A549 (cell line): ENCODE measurements around the gene HSPB1. TPM values are rescaled to one million over a fixed set of nuclear protein-coding genes. Genes with fewer than 3 reads are reported as not detected.

ENCODE experiments used
- ATAC-seq, 2 experiments: fragments of 200-7000 bp in 1 of 2; fragments of >200 bp in 1 of 2; cut with Nextera tagmentation in 1 of 2; cut with Tn5 transposase in 1 of 2; 3 replicates each; pipeline versions ENCODE4 v1.8.0 to v1.9.1; 2018 to 2020; ENCODE audit warnings: mild to moderate bottlenecking in 1 of 2, moderate library complexity in 1 of 2
- CTCF ChIA-PET: fragments of 300-600 bp; sonication (Branson Sonifier 250); formaldehyde crosslinking; extraction: SDS; loops from one replicate; lab custom pipeline; 2021; ENCODE audit warnings: antibody characterized with exemption, inconsistent platforms; lab: Yijun Ruan, JAX
- POLR2A ChIA-PET: fragments of 350-600 bp; formaldehyde crosslinking; extraction: SDS; loops from one replicate; lab custom pipeline; 2021; ENCODE audit warnings: antibody characterized with exemption, inconsistent platforms; lab: Yijun Ruan, JAX
- DNase-seq, 2 experiments: peaks; one replicate each; pipeline versions ENCODE4 v3.0.0 to v3.0.0-alpha.2; 2011 to 2016; ENCODE audit warnings: low read depth in 1 of 2, low spot score in 1 of 2
- FAIRE-seq: peaks from 2 replicates; lab custom pipeline; 2011; peaks lifted over from hg19 to GRCh38; lab: Jason Lieb, UNC
- H3K27ac ChIP-seq, 2 experiments: fragments of >200 bp; sonication (Bioruptor Twin); formaldehyde crosslinking; 3 replicates each; pipeline ENCODE4 v1.5.1; 2016 to 2017
- H3K4me1 ChIP-seq: fragments of >200 bp; sonication (Bioruptor Twin); formaldehyde crosslinking; 3 replicates; pipeline ENCODE4 v1.6.1; 2016
- H3K4me2 ChIP-seq: fragments of >200 bp; sonication (Bioruptor Twin); formaldehyde crosslinking; 3 replicates; pipeline ENCODE4 v1.6.1; 2016
- H3K4me3 ChIP-seq: fragments of >200 bp; sonication (Bioruptor Twin); formaldehyde crosslinking; 3 replicates; pipeline ENCODE4 v1.5.1; 2016
- H3K9me3 ChIP-seq: fragments of >200 bp; sonication (Bioruptor Twin); formaldehyde crosslinking; 3 replicates; pipeline ENCODE4 v1.6.1; 2016
- CBX8 ChIP-seq: fragments of 200-600 bp; sonication (generic); IDR thresholded peaks from 2 replicates; pipeline ENCODE4 v1.6.1; 2016
- EHMT2 ChIP-seq: fragments of 200-600 bp; sonication (generic); IDR thresholded peaks from 2 replicates; pipeline ENCODE4 v1.6.1; 2016; ENCODE audit warnings: antibody characterized with exemption, low read depth, mild to moderate bottlenecking, moderate library complexity
- EP300 ChIP-seq, 2 experiments: fragments of >200 bp; sonication (Bioruptor Twin); formaldehyde crosslinking; IDR thresholded peaks; 2 replicates in 1 of 2; 3 replicates in 1 of 2; pipeline ENCODE4 v1.6.1; 2016 to 2017
- HEYL ChIP-seq: fragments of 250-450 bp; sonication (Bioruptor Pico); IDR thresholded peaks from 2 replicates; pipeline ENCODE4 v1.8.0; 2021; ENCODE audit warnings: mild to moderate bottlenecking, moderate library complexity
- HOXA7 ChIP-seq: fragments of 250-450 bp; sonication (Bioruptor Pico); IDR thresholded peaks from 2 replicates; pipeline ENCODE4 v1.5.0; 2020; ENCODE audit warnings: mild to moderate bottlenecking, moderate library complexity
- JUNB ChIP-seq: fragments of >200 bp; sonication (Bioruptor Twin); formaldehyde crosslinking; IDR thresholded peaks from 2 replicates; pipeline ENCODE4 v1.6.1; 2016
- MAFK ChIP-seq: fragments of 450-650 bp; IDR thresholded peaks from 2 replicates; pipeline ENCODE4 v1.6.1; 2014; ENCODE audit not compliant: partially characterized antibody
- MYC ChIP-seq: IDR thresholded peaks from 2 replicates; pipeline ENCODE4 v1.6.1; 2012; ENCODE audit warnings: mild to moderate bottlenecking, inconsistent platforms, low read length, improper control_type of control experiment, borderline replicate concordance
- POLR2A ChIP-seq: IDR thresholded peaks from 2 replicates; pipeline ENCODE4 v1.6.1; 2012; ENCODE audit warnings: mild to moderate bottlenecking, low read length
- RAD21 ChIP-seq, 2 experiments: fragments of >200 bp in 1 of 2; sonication (Bioruptor Twin) in 1 of 2; formaldehyde crosslinking in 1 of 2; IDR thresholded peaks in 1 of 2; conservative IDR thresholded peaks in 1 of 2; 2 replicates in 1 of 2; 3 replicates in 1 of 2; pipeline ENCODE4 v1.6.1; 2012 to 2018; ENCODE audit warnings: inconsistent platforms in 1 of 2
- TFCP2L1 ChIP-seq: fragments of 250-450 bp; sonication (Bioruptor Pico); IDR thresholded peaks from 2 replicates; pipeline ENCODE4 v1.5.0; 2021; ENCODE audit warnings: mild to moderate bottlenecking
- TP53 ChIP-seq: fragments of 250-450 bp; sonication (Bioruptor Pico); IDR thresholded peaks from 2 replicates; pipeline ENCODE4 v1.5.0; 2021; ENCODE audit warnings: mild to moderate bottlenecking, moderate library complexity
- ZFP36 ChIP-seq: fragments of 450-650 bp; IDR thresholded peaks from 2 replicates; pipeline ENCODE4 v1.6.1; 2014; ENCODE audit warnings: borderline replicate concordance; ENCODE audit not compliant: partially characterized antibody
- ZNF302 ChIP-seq: fragments of 250-450 bp; sonication (Bioruptor Pico); IDR thresholded peaks from 2 replicates; pipeline ENCODE4 v1.9.0; 2021; ENCODE audit warnings: inconsistent platforms, mild to moderate bottlenecking, moderate library complexity
- WGBS: methylation state at CpG from one replicate; pipeline ENCODE4 v1.1.6; 2017; ENCODE audit errors: missing lambda C conversion rate; 5-methylcytosine and 5-hydroxymethylcytosine counted together
- polyA plus RNA-seq, 4 experiments: library from polyadenylated mRNA; depleted of rRNA in 3 of 4; stranded (reverse); fragments of >200 nt; fragmentation: RNase III in 1 of 4; extraction: RNeasy Plus Mini Kit Qiagen cat#74134 plus additional on column Dnase treatment in 1 of 4; gene quantifications; 2 replicates in 3 of 4; 3 replicates in 1 of 4; pipeline ENCODE4 v1.2.3, GENCODE V29; 2011 to 2017
- TF ChIP-seq, protein P1 (sequence below): IDR thresholded peaks from 2 replicates; pipeline ENCODE4 v1.6.1; 2012
- TF ChIP-seq, protein P2 (sequence below): fragments of 450-650 bp; IDR thresholded peaks from 2 replicates; pipeline ENCODE4 v1.6.1; 2014; ENCODE audit warnings: antibody characterized with exemption

Gene HSPB1
- polyA plus RNA-seq, 2 of the 4 experiments (the other 2 are of a cell fraction): 209 to 620 TPM

DNA sequence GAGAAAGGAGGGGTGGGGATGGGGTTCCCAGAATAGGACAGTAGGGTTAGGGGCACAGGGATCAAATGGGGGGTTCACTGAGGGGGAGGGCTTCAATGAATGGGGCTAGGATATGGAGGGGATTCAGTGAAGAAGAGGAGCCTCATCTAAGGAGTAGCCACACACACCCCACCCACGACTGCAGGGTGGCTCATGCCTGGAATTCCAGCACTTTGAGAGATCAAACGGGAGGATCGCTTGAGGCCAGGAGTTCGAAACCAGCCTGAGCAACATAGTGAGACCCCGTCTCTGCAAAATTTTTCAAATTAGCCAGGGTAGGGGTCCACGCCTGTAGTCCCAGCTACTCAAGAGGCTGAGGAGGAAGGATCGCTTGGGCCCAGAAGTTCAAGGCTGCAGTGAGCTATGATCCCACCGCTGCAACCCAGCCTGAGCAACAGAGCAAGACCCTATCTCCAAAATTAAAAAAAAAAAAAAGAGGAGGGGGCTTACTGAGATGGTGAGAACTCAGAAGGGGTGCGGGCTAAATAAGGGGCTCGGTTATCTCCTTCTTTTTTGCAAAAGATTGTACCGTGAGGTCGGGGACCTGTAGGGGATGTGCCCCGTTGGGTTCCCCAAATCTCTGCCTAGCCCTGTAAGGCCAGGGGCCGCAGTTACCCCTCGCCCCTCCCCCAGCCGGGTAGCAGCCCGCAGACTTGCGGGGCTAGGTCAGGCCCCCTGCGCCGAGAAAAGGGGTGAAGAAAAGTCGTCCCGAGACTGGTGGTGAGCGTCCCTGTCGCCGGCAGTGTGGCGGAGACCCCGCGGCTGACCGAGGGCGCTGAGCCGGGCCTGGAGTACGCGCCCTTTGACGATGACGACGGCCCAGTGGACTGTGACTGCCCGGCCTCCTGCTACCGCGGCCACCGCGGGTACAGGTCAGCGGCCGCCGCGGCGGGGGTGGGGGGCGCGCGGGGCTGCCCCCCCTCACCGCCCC, 43.1 kb upstream of the HSPB1 start:
- DNase-seq (no peak), FAIRE-seq (no peak), ATAC-seq (peak; percentile 25 to 44; a peak in 2 of 6 replicates)
- CTCF ChIA-PET: interaction anchor here (9.6 kb wide), 1 partner anchor 82 kb away, joined by 127 read pairs; no protein-coding TSS in a partner anchor
- peak overlapping the region; percentile 62 for H3K4me3 ChIP-seq
- 56% methylated on average over 29 of the region's 50 CpGs for WGBS
- H3K4me1 ChIP-seq: 0 out of 3 replicates have a peak, but pooled peaks cover 2% of the 10 kb centered on the region
- no peaks in the 10 kb centered on the region for H3K9me3 ChIP-seq
- TF ChIP-seq, protein P1, sequence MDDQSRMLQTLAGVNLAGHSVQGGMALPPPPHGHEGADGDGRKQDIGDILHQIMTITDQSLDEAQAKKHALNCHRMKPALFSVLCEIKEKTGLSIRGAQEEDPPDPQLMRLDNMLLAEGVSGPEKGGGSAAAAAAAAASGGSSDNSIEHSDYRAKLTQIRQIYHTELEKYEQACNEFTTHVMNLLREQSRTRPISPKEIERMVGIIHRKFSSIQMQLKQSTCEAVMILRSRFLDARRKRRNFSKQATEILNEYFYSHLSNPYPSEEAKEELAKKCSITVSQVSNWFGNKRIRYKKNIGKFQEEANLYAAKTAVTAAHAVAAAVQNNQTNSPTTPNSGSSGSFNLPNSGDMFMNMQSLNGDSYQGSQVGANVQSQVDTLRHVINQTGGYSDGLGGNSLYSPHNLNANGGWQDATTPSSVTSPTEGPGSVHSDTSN: no peak
- no peak for TF ChIP-seq ZFP36
- no peak for TF ChIP-seq HOXA7
- TF ChIP-seq, all 56 proteins: peak for 0
- POLR2A ChIA-PET: interaction anchor here (1.0 kb wide), 1 partner anchor 11 kb away, joined by 3 read pairs; no protein-coding TSS in a partner anchor
- peak overlapping the region; percentile 99 for H3K4me2 ChIP-seq
- H3K27ac ChIP-seq: peak overlapping the region; percentile 59 to 82; a peak in 5 of 6 replicates

DNA sequence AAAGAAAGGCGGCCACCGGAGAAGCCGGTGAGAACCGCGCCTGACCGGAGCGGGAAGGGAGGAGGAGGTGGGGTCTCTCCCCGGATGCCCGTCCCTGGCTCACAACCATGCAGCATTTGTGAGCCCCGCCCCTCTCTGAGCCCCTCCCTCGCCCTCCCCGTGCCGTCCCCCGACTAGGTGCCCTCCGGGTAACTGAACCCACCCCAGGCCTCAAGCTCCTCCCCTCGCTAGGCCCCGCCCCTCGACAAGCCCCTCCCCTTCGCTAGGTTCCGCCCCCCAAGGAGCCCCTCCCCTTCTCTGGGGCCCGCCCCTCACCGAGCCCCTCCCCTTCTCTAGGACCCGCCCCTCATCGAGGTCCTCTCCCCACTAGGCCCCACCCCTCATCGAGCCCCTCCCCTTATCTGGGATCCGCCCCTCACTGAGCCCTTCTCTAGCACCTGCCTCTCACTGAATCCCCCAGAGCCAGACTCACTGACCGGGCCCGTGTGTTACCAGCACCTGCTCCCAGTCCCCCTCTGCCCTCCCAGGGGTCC, 42.2 kb upstream of the HSPB1 start:
- ChIA-PET POLR2A (interaction anchor here (1.0 kb wide), 1 partner anchor 10 kb away, joined by 3 read pairs; no protein-coding TSS in a partner anchor), CTCF (interaction anchor here (5.0 to 9.6 kb wide), 3 partner anchors 22 to 83 kb away, joined by 25 to 127 read pairs (median 75); no protein-coding TSS in a partner anchor)
- peak overlapping the region; percentile 59 to 82; a peak in 5 of 6 replicates for H3K27ac ChIP-seq
- no peak for FAIRE-seq
- peak overlapping the region; percentile 62 for H3K4me3 ChIP-seq
- ATAC-seq: peak; percentile 42 to 73; a peak in 5 of 6 replicates
- 0% methylated on average over 9 of the region's 28 CpGs for WGBS
- TF ChIP-seq MYC (no peak), TP53 (CRISPR knock-in tag) (no peak), CBX8 (no peak), JUNB (no peak), RAD21 (conservative IDR thresholded peaks at IDR 0.05 in 1 of 2, IDR thresholded peaks at IDR 0.05 in 1 of 2) (no peak), ZNF302 (CRISPR knock-in tag) (no peak), ZFP36 (no peak), EHMT2 (no peak), POLR2A (no peak)
- DNase-seq: peak in 1 of 2 experiments; percentile 86
- no peaks in the 10 kb centered on the region for H3K9me3 ChIP-seq
- 0 out of 3 replicates have a peak, but pooled peaks cover 2% of the 10 kb centered on the region for H3K4me1 ChIP-seq
- H3K4me2 ChIP-seq: peak overlapping the region; percentile 99

DNA sequence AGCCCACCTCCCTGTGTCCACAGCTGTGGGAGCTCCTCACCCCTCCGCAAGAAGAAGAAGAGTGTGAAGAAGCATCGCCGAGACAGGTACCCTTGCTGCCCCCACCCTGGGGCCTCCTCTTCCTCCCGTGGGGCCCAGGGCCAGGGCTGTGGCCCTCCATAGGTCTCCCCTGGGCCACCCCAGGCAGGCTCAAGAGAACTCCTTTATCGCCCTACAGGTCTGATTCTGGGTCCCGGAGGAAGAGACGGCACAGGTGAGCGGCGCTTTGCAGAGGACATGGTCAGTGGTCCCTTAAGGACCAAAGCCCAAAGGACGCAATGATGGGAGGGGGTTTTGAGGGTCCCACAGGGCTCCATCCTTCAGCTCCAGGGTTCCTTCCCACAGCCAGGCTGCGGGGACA, 41.1 kb upstream of the HSPB1 start:
- H3K4me2 ChIP-seq: no peak overlapping the region
- no peaks in the 10 kb centered on the region for H3K9me3 ChIP-seq
- DNase-seq (no peak), ATAC-seq (no peak), FAIRE-seq (no peak)
- TF ChIP-seq TFCP2L1: no peak
- TF ChIP-seq, protein P2, sequence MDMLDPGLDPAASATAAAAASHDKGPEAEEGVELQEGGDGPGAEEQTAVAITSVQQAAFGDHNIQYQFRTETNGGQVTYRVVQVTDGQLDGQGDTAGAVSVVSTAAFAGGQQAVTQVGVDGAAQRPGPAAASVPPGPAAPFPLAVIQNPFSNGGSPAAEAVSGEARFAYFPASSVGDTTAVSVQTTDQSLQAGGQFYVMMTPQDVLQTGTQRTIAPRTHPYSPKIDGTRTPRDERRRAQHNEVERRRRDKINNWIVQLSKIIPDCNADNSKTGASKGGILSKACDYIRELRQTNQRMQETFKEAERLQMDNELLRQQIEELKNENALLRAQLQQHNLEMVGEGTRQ: no peak
- no peak for TF ChIP-seq MAFK
- no peak for TF ChIP-seq EP300 (IDR thresholded peaks at IDR 0.05)
- TF ChIP-seq HEYL (CRISPR knock-in tag): no peak
- no peak overlapping the region for H3K4me3 ChIP-seq
- WGBS: 91% methylated on average over 11 of the region's 11 CpGs
- no peak overlapping the region for H3K27ac ChIP-seq
- ChIA-PET CTCF (interaction anchor here (1.7 to 9.6 kb wide), 9 partner anchors 20 to 197 kb away, joined by 5 to 127 read pairs (median 18); partner anchors contain the start of gene SRRM3), POLR2A (no interaction called here)
- 0 out of 3 replicates have a peak, but pooled peaks cover 2% of the 10 kb centered on the region for H3K4me1 ChIP-seq
